ENCODE data around the gene F2R.

DNA sequence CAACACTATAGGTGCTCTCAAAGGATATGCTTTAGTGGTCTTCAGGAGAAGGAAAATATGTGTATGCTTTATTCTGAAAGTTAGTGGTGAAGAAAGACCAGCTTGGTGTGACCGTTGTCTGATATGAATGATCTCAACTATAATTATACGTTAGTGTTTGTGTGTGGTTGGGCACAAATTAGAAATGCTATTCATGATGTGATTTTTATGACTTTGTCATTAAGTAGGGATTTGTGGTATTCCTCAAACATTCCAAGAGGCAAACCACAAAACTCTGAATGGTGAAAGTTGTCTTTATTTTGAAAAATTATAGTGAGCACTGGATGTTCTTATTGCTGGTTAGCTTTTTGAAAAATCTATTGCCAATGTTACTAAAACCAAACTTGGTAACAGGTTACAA is 6.2 kb upstream of the F2R start:
- no peak for TF ChIP-seq POLR2A (IDR thresholded peaks at IDR 0.05; ENCODE audit: low read length)
- no peak for TF ChIP-seq GATA1 (IDR thresholded peaks at IDR 0.05; ENCODE audit: low read depth, low read length)

Data from erythroblast (primary cell).